HG03354 (cell line): ENCODE measurements around the gene SGCA.
A peak's percentile ranks its signal among the peaks of the same experiment; 100 is the strongest.

Source experiments
- ATAC-seq: cut with Tn5 transposase; IDR thresholded peaks from one replicate; pipeline ENCODE4 v1.9.1; 2021; ENCODE audit warnings: mild to moderate bottlenecking; ENCODE audit not compliant: unreplicated experiment, poor library complexity, severe bottlenecking

Gene SGCA

GRCh38 chr17:50146927-50147665 is 18.7 kb upstream of the SGCA start:
- no peak for ATAC-seq

GRCh38 chr17:50147841-50148225 is 18.0 kb upstream of the SGCA start:
- no peak for ATAC-seq

GRCh38 chr17:50148226-50149090 is 17.3 kb upstream of the SGCA start:
- peak; percentile 34 for ATAC-seq

- no peak for ATAC-seq
Measured at GRCh38 chr17:50149091-50149416, 16.8 kb upstream of the SGCA start.

- ATAC-seq = no peak
Measured at GRCh38 chr17:50149417-50150353, 16.1 kb upstream of the SGCA start.

GRCh38 chr17:50150354-50151040 is 15.3 kb upstream of the SGCA start, which contains the start of gene PPP1R9B:
PPP1R9B (minus strand) TSS chr17:50150677; CDS start chr17:50150513, 164 bp downstream.
- ATAC-seq = peak; percentile 4

- ATAC-seq = peak; percentile 52
Measured at GRCh38 chr17:50151041-50151936, 14.5 kb upstream of the SGCA start.

GRCh38 chr17:50151937-50152547 is 13.8 kb upstream of the SGCA start:
- ATAC-seq = peak; percentile 33

GRCh38 chr17:50152736-50153135 is 13.1 kb upstream of the SGCA start:
- no peak for ATAC-seq

GRCh38 chr17:50153650-50154575 is 11.9 kb upstream of the SGCA start:
- no peak for ATAC-seq

GRCh38 chr17:50154604-50155003 is 11.2 kb upstream of the SGCA start:
- ATAC-seq = peak; percentile 29

- ATAC-seq = no peak
Measured at GRCh38 chr17:50155115-50155819, 10.5 kb upstream of the SGCA start.

GRCh38 chr17:50157891-50158290 is 7.9 kb upstream of the SGCA start:
- no peak for ATAC-seq

GRCh38 chr17:50161023-50161910 is 4.5 kb upstream of the SGCA start:
- ATAC-seq = peak; percentile 90

GRCh38 chr17:50161911-50162288 is 3.9 kb upstream of the SGCA start:
- no peak for ATAC-seq
